NCI-H1417 treated with DMSO at 0.1 percent for 48 hours (cell line): ENCODE results near the gene SPATA20.

Experiments
- DNase-seq: peaks from one replicate; lab custom pipeline; 2025; lab: John Stamatoyannopoulos, UW

The SPATA20 gene

DNA sequence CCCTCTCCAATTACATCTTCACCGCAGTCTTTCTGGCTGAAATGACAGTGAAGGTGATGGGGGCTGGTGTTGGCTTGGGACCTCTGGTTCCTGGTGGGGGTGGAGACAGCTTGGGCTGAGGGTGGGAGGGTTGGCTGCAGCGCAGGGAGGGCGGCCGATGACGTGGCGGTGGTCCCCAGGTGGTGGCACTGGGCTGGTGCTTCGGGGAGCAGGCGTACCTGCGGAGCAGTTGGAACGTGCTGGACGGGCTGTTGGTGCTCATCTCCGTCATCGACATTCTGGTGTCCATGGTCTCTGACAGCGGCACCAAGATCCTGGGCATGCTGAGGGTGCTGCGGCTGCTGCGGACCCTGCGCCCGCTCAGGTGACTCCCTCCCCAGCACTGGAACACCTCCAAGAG, 55.9 kb downstream of the SPATA20 start:
- DNase-seq: no peak

- DNase-seq: no peak
Observed at GRCh38 chr17:50603340-50603739, 56.4 kb downstream of the SPATA20 start.

- no peak for DNase-seq
Observed at GRCh38 chr17:50604513-50604912, 57.5 kb downstream of the SPATA20 start.

DNA sequence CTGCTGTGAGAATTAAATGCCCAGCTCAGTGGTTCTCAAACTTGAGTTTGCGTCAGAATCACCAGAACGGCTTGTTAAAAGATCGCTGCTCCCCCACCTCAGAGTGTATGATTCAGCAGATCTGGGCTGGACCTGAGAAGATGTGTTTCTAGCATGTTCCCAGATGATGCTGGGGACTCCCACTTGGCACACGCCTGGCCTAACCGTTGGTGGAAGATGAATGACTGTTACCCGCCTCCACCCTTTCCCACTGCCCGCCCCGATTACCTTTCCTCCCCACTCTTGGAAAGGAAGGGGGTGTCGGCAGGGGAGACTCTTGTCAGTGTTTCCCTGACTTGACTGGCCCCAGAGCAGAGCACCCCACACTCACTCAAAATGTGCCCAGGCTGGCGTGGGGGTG, 58.5 kb downstream of the SPATA20 start:
- no peak for DNase-seq
